ENCODE data around the gene ZHX3. TPM values are rescaled to one million over a fixed set of nuclear protein-coding genes. Genes with fewer than 3 reads are reported as not detected.
"Not testable (repeated sequence)": the region's sequence is repeated elsewhere in the genome, so short reads cannot be mapped to it uniquely, and the experiment has no call there.

Gene ZHX3
- total RNA-seq, 1 donor from 2014 or later: 11.3 TPM

GRCh38 chr20:41137614-41138474, 179.7 kb downstream of the ZHX3 start:
- intact Hi-C loops (cut with micrococcal nuclease): loop anchor here (1.0 to 5.0 kb wide), 4 partner anchors 34 to 479 kb away; partner anchors contain the start of genes CHD6, TOP1 and ZHX3

GRCh38 chr20:41136680-41137613, 180.6 kb downstream of the ZHX3 start, which contains the start of gene PLCG1:
Gene PLCG1 (plus strand): TSS chr20:41137543. CDS start chr20:41137642, 99 bp downstream.
- intact Hi-C loops (cut with micrococcal nuclease): loop anchor here (1.0 to 5.0 kb wide), 4 partner anchors 35 to 480 kb away; partner anchors contain the start of genes CHD6, TOP1 and ZHX3

DNA sequence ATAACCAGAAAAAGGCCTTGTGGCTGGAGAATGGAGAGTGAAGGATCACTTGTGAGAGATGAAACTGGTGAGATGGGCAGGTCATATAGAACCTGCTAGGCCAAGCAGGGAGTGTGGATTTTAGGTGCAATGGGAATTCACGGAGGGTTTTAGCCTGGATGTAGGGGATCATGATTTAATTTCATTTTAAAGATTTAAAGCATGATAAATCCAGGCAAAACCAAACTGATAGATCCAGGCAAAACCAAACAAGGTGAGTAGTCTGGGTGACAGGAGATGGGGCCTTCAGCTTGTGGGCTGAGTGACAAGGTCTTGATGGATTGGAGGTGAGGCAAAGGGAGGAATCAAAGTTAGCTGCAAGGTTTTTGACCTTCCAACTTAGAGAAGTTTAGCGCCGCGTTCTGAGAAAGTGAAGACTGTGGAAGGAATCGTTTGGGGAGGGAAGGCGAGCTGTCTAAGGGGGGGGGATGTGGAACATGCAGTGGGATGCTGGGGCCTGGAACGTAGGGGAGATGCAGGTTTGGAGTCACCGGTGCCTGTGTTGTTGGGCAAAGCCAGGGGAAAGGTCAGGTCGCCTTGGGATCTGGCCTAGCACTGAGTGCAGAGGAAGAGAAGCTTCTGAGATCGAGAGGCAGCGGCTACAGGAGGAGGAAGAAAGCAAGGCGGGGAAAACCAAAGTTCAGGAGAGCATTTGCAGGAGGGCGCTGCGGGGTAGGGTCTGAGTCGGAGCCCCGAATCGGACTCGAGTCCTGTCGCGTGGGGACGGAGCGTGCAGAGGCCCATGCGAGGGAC, 181.4 kb downstream of the ZHX3 start:
- intact Hi-C loops (cut with micrococcal nuclease): loop anchor here (1.0 to 5.0 kb wide), 4 partner anchors 96 to 481 kb away; partner anchors contain the start of genes CHD6 and LPIN3

DNA sequence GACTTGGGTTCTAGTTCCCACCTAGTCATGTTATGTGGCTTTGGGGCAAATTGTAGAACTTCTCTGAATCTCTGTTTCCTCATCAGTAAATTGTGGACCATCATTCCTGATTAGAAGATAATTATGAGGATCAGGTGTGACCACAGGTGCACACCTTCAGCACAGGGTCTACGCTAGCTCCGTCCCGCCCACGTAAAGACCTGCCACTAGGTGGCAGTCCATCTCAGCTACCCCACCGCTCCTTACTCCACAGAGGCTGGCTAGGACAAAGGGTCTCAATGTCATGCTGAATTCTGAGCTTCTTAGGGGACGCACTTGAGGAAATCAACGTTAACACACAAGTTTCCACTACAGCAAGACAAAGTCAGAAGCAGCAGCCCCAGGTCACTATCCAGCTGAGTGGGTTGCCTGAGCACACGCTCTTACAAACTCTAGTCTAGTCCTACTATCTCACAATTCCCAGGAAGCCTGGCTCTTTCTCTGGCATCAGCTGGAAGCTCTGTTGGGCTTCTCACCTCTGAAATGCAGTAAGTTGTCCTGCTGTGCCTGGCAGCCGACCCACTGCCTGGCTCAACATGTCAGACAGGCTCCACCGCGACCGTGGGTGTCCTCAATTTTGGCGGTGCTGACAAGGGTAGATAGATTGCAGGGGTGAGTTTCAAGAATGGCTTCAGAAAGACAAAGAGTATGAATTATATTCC, 182.2 kb downstream of the ZHX3 start:
- intact Hi-C loops (cut with micrococcal nuclease): loop anchor here (1.0 to 5.0 kb wide), 4 partner anchors 97 to 482 kb away; partner anchors contain the start of genes CHD6 and LPIN3

GRCh38 chr20:41134362-41135186, 183.0 kb downstream of the ZHX3 start:
- intact Hi-C loops (cut with micrococcal nuclease): loop anchor here (1.0 to 5.0 kb wide), 4 partner anchors 98 to 483 kb away; partner anchors contain the start of genes CHD6 and LPIN3

DNA sequence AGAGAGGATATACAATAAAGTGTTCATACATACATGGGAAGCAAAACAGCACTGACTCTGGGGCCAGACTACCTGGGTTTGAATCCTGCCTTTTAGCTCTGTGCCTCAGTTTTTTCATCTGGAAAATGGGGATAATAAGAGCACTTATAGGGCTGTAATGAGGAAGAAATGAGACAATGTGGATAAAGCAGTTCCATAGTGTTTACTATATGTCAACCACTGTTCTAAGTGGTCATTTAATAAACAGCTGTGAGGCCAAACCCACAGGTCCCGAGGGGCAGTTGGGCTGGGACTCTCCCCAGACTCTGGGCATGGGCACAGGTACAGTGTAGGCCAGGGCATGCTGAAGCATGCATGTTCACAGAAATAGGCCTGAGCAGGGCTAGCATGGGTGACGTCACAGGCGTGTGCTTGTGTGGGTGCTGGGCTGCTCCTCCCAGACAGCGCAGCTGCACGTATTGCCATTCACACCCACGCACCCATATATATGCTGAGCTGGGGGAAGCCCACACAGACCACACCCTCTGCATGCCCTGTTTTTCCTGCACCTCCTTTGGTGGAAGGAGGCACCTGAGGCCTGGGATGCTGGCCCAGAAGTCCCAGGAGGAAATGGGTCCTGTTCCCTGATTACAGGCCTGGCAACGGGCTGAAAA, 183.7 kb downstream of the ZHX3 start:
- intact Hi-C loops (cut with micrococcal nuclease): no loop called here

DNA sequence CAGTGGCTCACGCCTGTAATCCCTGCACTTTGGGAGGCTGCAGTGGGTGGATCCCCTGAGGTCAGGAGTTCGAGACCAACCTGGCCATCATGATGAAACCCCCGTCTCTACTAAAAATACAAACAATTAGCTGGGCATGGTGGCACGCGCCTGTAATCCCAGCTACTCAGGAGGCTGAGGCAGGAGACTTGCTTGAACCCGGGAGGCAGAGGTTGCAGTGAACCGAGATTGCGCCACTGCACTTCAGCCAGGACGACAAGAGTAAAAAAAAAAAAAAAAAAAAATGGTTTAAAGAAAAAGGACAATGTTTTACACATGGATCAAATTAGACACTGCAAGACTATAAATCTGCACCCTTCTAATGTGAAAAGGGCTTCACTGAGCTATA, 185.1 kb downstream of the ZHX3 start:
- intact Hi-C loops (cut with micrococcal nuclease): not testable (repeated sequence)

GRCh38 chr20:41131594-41132387, 185.7 kb downstream of the ZHX3 start:
- intact Hi-C loops (cut with micrococcal nuclease): no loop called here

Other genes with a start within 250 kb of the ZHX3 start
- gene PLCG1, start 180.2 kb downstream of the ZHX3 start, total RNA-seq: 414 and 416 TPM in 2 replicates
- 1.2 and 1.5 TPM in 2 replicates for gene LPIN3, start 23.1 kb upstream of the ZHX3 start, total RNA-seq
- gene EMILIN3, start 49.1 kb upstream of the ZHX3 start, total RNA-seq: not detected in 2 replicates

All from T-helper 2 cell treated with Interferon-gamma antibody and Interleukin-4, amounts not matched to agents 100 ng/mL and 5 ng/mL, for 36 hours (primary cell).